Activated CD4-positive, alpha-beta memory T cell treated with anti-CD3 and anti-CD28 coated beads, Interleukin-2, amount 10 ng/mL, durations not matched to agents 7 days and 5 days (primary cell): ENCODE measurements around the gene XXYLT1. TPM values are rescaled to one million over a fixed set of nuclear protein-coding genes. Genes with fewer than 3 reads are reported as not detected.

Experiments used
- CTCF ChIA-PET: fragments of 350-600 bp; sonication (Branson Sonifier 250); formaldehyde crosslinking; loops from one replicate; lab custom pipeline; 2021; ENCODE audit warnings: antibody characterized with exemption, inconsistent platforms; lab: Charles Lee
- POLR2A ChIA-PET: fragments of 350-600 bp; sonication (Branson Sonifier 250); formaldehyde crosslinking; loops from one replicate; lab custom pipeline; 2021; ENCODE audit warnings: antibody characterized with exemption; lab: Charles Lee
- DNase-seq: peaks from one replicate; pipeline ENCODE4 v3.0.0-alpha.2; 2020
- H3K27ac Mint-ChIP-seq: one replicate; pipeline ENCODE4 v1.8.0; 2021; ENCODE audit warnings: mild to moderate bottlenecking, mixed read lengths
- H3K27me3 Mint-ChIP-seq: one replicate; pipeline ENCODE4 v1.8.0; 2021; ENCODE audit warnings: mixed read lengths
- H3K36me3 Mint-ChIP-seq: one replicate; pipeline ENCODE4 v1.8.0; 2021; ENCODE audit warnings: low read depth, mixed read lengths
- H3K4me1 Mint-ChIP-seq: one replicate; pipeline ENCODE4 v1.8.0; 2021; ENCODE audit warnings: mixed read lengths
- H3K4me3 Mint-ChIP-seq: one replicate; pipeline ENCODE4 v1.8.0; 2021; ENCODE audit warnings: mild to moderate bottlenecking, mixed read lengths
- H3K9me3 Mint-ChIP-seq: one replicate; pipeline ENCODE4 v1.8.0; 2021; ENCODE audit warnings: mixed read lengths
- total RNA-seq, 2 experiments: library from RNA; stranded (reverse); gene quantifications; one replicate each; pipeline ENCODE4 v1.2.3, GENCODE V29; 2021

Gene XXYLT1
- total RNA-seq, 2 experiments from 2014 or later, result 5.0 to 5.6 TPM

DNA sequence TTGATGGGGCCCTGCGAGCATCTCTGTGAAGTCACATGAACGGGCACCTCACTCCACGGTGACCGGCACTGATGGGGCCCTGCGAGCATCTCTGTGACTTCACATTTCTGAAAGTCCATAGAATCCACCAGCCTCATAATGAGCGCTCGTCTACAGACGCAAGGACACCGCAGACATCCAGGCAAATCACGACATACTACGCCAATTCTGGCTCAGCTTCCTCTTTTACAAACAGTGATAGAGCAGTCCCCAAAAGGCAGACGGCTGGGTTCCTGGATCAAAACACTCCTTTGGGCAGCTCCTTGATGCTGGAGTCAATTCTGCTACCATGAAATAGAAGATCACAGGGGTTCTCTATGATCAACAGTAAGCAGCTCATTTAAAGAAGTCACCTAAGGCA, 125.4 kb downstream of the XXYLT1 start:
- H3K4me3 Mint-ChIP-seq, result no peak overlapping the region
- H3K4me1 Mint-ChIP-seq, result peaks cover 20% of the 10 kb centered on the region
- H3K27me3 Mint-ChIP-seq, result no peaks in the 10 kb centered on the region
- H3K27ac Mint-ChIP-seq, result no peak overlapping the region
- ChIA-PET POLR2A (no interaction called here), CTCF (no interaction called here)
- H3K9me3 Mint-ChIP-seq, result peaks cover 18% of the 10 kb centered on the region
- DNase-seq, result no peak
- H3K36me3 Mint-ChIP-seq, result peaks cover 11% of the 10 kb centered on the region

DNA sequence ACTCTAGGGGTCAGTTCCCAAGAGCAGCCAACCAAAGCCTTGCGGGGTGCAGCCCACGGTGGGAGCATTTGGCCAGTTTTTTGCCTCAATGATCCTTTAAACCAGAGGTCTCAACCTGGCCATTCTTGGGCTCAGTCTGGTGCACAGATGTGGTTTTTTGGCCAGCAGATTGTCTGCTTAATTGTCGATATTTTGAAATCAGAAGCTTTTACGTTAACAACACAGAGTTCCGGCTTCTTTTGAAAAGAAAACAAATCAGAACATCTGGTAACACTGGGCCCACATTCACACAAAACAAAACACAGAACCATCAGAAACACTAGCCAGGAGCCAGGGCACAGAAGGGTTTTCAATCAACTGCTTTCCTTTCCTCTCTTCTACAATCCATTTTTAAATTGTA, 127.7 kb downstream of the XXYLT1 start:
- Mint-ChIP-seq H3K27ac (no peak overlapping the region), H3K9me3 (peaks cover 24% of the 10 kb centered on the region), H3K4me1 (peaks cover 7% of the 10 kb centered on the region), H3K27me3 (no peaks in the 10 kb centered on the region), H3K36me3 (peaks cover 16% of the 10 kb centered on the region), H3K4me3 (no peak overlapping the region)
- ChIA-PET POLR2A (no interaction called here), CTCF (no interaction called here)
- DNase-seq, result no peak

DNA sequence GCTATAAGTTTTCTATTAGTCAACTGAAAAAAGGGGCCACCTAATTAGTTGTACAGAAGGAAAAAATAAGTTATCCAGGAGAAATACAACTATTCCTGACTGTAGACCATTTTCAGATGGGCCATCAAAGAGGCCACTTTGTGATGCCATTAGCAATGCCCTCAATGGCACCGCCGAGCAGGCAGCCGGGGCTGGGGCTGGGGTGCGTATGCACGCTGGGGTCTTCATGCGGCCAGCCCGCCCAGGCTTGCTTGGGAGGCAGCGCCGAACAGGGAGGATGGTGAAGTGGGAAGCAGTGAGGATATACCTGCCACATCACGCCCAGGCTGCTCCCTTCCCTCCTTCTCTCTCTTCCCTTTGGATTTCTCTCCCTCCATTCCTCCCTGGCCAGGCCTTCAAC, 128.4 kb downstream of the XXYLT1 start:
- H3K36me3 Mint-ChIP-seq, result peaks cover 16% of the 10 kb centered on the region
- peaks cover 24% of the 10 kb centered on the region for H3K9me3 Mint-ChIP-seq
- H3K27me3 Mint-ChIP-seq, result no peaks in the 10 kb centered on the region
- no peak overlapping the region for H3K27ac Mint-ChIP-seq
- CTCF ChIA-PET, result no interaction called here
- POLR2A ChIA-PET, result no interaction called here
- no peak overlapping the region for H3K4me3 Mint-ChIP-seq
- no peak for DNase-seq
- H3K4me1 Mint-ChIP-seq, result peaks cover 1% of the 10 kb centered on the region

DNA sequence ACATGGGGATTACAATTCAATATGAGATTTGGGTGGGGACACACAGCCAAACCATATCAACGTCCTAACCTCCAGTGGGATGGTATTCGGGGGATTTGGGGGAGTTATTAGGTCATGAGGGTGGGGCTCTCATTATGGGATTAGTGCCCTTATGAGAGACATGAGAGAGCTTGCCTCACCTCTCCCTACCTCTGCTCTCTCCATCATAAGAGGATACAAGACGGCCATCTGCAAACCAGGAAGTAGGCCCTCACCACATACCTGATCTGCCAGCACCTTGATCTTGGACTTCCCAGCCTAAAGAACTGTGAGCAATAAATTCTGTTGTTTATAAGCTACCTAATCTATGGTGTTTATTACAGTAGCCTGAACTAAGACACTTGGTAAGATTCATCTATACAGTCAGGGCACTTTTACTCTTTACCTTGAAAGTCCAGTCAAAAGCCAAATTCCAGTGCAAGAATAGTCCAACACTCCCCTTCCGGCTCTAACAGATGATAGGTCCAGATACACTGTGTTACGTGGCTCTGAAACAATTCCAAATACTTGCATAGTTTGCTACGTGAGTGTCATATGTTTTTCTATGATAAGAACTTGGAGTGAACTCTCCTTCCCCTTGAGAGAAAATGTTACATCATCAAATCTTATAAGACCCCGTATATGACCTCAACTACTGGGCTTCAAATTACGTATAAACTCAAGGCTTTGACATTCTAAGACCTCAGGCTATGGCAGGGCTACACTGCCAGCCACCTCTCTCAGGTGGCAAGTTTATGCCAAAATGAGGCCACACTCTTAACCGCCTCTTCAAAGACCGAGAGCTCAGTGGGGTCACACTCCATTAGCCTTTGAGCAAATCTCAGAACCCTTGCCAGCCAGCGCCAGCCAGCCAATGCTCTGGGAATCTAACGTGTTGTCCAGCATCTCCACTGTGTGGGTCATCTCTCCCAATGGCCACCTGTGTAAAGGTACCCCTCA, 129.9 kb downstream of the XXYLT1 start:
- ChIA-PET POLR2A (no interaction called here), CTCF (no interaction called here)
- H3K27me3 Mint-ChIP-seq, result no peaks in the 10 kb centered on the region
- no peak overlapping the region for H3K4me3 Mint-ChIP-seq
- no peak for DNase-seq
- no peaks in the 10 kb centered on the region for H3K4me1 Mint-ChIP-seq
- peaks cover 24% of the 10 kb centered on the region for H3K9me3 Mint-ChIP-seq
- no peak overlapping the region for H3K27ac Mint-ChIP-seq
- H3K36me3 Mint-ChIP-seq, result peaks cover 16% of the 10 kb centered on the region

DNA sequence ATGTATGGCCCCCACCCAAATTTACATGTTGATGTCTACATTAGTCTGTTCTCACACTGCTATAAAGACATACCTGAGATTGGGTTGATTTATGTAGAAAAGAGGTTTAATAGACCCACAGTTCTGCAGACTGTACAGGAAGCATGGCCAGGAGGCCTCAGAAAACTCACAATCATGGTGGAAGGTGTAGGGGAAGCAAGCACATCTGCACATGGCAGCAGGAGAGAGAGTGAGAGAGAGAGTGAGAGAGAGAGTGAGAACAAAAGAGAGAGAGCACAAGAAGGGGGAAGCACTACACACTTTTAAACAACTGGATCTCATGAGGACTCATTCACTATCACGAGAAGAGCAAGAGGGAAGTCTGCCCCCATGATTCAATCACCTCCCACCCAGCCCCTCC, 130.5 kb downstream of the XXYLT1 start:
- Mint-ChIP-seq H3K9me3 (peaks cover 24% of the 10 kb centered on the region), H3K36me3 (peaks cover 16% of the 10 kb centered on the region), H3K4me1 (no peaks in the 10 kb centered on the region), H3K4me3 (no peak overlapping the region), H3K27me3 (no peaks in the 10 kb centered on the region), H3K27ac (no peak overlapping the region)
- POLR2A ChIA-PET, result no interaction called here
- CTCF ChIA-PET, result interaction anchor here (0.6 kb wide), 1 partner anchor 390 kb away, joined by 4 read pairs; no protein-coding TSS in a partner anchor
- no peak for DNase-seq

DNA sequence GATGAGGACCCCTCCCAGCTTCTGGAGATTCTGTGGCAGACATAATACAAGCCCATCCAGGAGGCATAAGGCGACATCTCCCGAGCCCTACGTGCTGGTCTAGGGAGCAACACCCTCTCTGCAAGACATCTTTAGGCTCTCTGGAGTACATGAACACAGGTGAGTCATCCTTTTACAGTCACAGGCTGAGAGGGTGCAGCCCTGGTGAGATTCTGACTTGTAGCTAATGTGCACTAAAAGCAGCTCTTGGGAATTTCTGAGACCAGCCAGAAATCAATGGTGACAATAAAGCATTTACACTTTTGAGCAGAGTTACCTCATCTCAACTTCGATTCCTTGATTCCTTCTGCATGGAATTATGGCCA, 131.1 kb downstream of the XXYLT1 start:
- POLR2A ChIA-PET, result no interaction called here
- Mint-ChIP-seq H3K4me3 (no peak overlapping the region), H3K9me3 (peaks cover 24% of the 10 kb centered on the region), H3K27me3 (no peaks in the 10 kb centered on the region), H3K36me3 (peaks cover 16% of the 10 kb centered on the region), H3K4me1 (no peaks in the 10 kb centered on the region), H3K27ac (no peak overlapping the region)
- DNase-seq, result no peak
- CTCF ChIA-PET, result interaction anchor here (0.6 kb wide), 1 partner anchor 389 kb away, joined by 4 read pairs; no protein-coding TSS in a partner anchor

DNA sequence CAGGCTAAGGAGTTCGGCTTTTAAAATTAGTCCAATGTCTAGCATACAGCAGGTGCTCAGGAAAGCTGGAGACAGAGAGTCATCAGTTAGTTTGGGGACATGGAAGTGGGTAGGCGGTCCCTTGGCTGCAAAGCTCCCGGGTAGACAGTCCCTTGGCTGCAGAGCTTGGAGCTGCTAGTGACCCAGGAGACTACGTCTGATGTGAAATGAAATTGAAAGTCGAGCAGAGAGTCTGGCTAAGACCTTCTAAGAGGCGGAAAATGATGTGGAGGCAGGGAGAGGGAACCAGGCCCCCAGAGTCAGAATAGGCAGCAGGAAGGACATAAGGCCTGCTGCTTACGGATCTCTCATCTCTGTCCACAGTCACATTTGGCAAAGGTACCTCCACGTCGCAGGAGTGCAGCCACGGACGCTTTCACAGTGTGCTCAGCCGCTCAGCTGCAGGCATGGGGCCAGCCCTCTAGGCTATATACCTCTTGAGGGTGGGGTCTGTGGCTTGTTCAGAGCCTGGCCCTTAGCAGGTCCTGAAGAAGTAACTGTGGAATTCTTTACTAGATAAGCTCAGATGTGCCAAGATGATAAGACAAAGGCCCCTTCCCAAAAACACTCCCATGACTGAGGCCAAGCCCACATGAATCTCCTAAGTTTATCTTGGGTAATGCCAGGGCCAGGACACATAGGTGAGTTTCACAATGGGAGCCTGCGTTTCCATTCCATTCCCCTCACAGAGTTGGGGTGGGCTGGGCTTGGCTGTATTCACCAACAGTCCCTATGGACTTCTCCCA, 131.7 kb downstream of the XXYLT1 start:
- H3K9me3 Mint-ChIP-seq, result peaks cover 24% of the 10 kb centered on the region
- no peak for DNase-seq
- no peaks in the 10 kb centered on the region for H3K27me3 Mint-ChIP-seq
- H3K27ac Mint-ChIP-seq, result no peak overlapping the region
- ChIA-PET CTCF (no interaction called here), POLR2A (no interaction called here)
- peaks cover 16% of the 10 kb centered on the region for H3K36me3 Mint-ChIP-seq
- no peaks in the 10 kb centered on the region for H3K4me1 Mint-ChIP-seq
- H3K4me3 Mint-ChIP-seq, result no peak overlapping the region

DNA sequence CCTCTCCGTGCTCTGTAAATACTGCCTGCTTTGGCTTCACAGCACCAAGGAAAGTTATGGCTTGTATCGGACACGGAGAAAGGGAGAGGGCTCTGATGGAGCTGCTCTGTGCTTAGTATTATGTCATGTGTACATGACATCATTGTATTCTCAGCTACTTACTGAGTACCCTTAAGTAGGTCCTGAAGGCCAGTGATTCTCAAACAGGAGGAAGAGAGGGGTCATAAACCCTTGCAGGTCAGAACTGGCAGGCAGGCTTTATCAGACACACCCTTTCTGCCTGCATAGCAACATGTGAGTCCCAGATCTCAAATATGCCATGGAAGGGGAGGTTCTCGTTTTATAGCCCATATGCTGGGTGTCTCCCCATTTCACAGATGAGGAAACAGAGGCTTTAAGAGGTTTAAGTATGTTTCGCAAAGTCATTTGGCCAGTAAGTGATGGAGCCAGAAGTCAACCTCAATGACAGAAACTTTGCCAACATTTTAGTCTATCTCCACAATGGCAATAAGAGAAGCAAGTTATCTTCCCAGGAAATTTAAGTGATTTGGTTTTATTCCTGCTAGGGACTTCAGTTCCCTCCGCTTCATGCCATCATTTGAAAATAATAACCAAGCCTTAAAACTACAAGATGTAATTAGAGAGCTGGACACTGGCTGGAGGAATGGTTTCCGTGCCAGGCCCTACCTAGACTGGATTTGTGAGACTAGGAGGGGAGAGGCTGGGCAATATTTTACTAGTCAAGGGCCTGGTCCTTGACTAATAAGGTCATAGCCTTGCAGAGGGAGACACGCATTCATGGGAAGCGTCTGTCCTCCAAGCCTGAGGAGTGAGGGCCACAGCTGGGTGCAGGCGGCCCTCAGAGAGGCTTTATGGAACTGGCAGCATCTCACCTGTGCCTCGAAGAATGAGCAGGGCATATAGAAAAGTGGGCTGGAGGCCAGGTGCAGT, 133.0 kb downstream of the XXYLT1 start:
- Mint-ChIP-seq H3K36me3 (peaks cover 15% of the 10 kb centered on the region), H3K4me3 (no peak overlapping the region), H3K4me1 (peaks cover 8% of the 10 kb centered on the region), H3K27me3 (no peaks in the 10 kb centered on the region), H3K9me3 (peaks cover 24% of the 10 kb centered on the region), H3K27ac (no peak overlapping the region)
- ChIA-PET POLR2A (no interaction called here), CTCF (no interaction called here)
- DNase-seq, result no peak

DNA sequence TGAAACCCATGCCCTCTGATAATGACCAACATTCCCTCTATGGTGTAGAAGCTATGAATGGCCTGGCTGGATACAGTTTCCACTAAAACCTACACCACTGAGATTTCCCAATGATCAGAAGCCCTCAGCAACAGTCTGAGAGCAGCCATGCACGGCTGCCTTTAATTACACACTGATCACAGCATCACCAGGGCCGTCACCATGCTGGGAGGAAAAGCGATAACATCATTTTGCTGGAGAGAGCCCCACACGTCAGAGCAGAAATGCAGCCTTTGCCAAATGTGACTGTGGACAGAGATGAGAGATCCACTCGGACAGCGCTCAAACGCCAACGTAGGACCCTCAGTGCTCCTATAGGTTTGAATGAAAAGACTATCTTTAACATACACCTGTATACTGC, 135.0 kb downstream of the XXYLT1 start:
- H3K9me3 Mint-ChIP-seq, result peaks cover 10% of the 10 kb centered on the region
- H3K27me3 Mint-ChIP-seq, result no peaks in the 10 kb centered on the region
- no peak overlapping the region for H3K4me3 Mint-ChIP-seq
- peaks cover 17% of the 10 kb centered on the region for H3K4me1 Mint-ChIP-seq
- ChIA-PET POLR2A (no interaction called here), CTCF (no interaction called here)
- H3K36me3 Mint-ChIP-seq, result peaks cover 7% of the 10 kb centered on the region
- H3K27ac Mint-ChIP-seq, result no peak overlapping the region
- no peak for DNase-seq

DNA sequence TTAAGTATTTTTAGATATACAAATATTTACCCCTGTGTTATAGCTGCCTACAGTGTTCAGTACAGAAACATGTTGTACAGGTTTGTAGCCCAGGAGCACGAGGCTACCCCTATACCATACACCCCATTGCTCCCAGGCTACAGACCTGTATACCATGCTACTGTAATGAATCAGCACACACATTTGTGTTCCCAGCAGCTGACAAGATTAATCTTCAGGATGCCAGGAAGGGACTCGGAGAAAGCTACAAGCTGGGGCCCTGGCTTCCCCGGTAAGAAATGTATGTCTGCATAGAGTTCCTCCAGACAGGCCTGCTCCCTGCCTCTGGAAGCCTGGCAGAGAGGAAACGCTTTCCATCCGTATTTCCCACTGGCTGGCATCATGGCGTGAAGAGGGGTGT, 136.5 kb downstream of the XXYLT1 start:
- Mint-ChIP-seq H3K4me3 (no peak overlapping the region), H3K36me3 (no peaks in the 10 kb centered on the region), H3K27me3 (no peaks in the 10 kb centered on the region), H3K9me3 (no peaks in the 10 kb centered on the region), H3K27ac (no peak overlapping the region), H3K4me1 (peaks cover 28% of the 10 kb centered on the region)
- CTCF ChIA-PET, result interaction anchor here (0.8 to 1.3 kb wide), 2 partner anchors 389 to 445 kb away, joined by 3 read pairs; no protein-coding TSS in a partner anchor
- POLR2A ChIA-PET, result interaction anchor here (0.9 to 1.2 kb wide), 2 partner anchors 12 to 14 kb away, joined by 3 to 4 read pairs; no protein-coding TSS in a partner anchor
- no peak for DNase-seq

DNA sequence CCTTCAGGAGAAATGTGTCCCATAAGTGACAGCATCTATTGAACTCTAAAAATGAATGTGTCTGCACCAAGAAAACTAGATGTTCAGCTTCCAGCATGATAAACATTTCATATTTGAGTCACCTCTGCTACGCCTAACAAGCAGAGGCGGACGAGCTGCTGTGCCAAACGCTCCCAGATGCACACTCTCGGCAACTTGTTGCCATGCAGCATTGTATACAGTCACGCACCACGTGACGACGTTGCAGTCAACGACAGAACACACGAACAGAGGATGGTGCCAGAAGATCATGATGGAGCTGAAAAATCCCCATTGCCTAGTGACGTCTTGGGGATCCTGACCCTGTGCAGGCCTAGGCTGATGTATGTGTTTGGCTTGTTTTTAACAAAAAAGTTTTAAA, 137.5 kb downstream of the XXYLT1 start:
- H3K36me3 Mint-ChIP-seq, result no peaks in the 10 kb centered on the region
- no peaks in the 10 kb centered on the region for H3K9me3 Mint-ChIP-seq

DNA sequence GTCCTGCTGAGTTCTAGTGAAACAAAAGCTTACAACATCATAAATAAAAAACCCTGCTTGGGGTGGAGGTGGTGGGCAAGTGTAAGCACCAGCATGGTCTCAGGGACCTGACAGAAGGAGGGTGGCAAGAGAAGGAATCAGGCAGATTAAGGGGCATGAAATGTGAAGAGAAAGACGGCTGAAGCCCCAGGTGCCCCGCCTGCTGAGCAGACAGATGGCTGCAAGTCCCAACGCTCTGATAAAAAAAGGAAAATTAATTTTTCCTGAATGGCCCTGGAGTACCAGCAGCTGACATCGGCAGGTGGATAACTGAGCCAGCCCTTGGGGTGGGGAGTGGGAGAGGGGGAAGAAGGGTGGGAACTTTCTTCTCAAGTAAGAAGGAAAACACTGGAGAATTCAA, 137.9 kb downstream of the XXYLT1 start:
- H3K4me1 Mint-ChIP-seq, result peaks cover 42% of the 10 kb centered on the region

More for the DNA sequence above, 137.5 kb downstream of the XXYLT1 start:
- ChIA-PET POLR2A (interaction anchor here (0.8 to 1.2 kb wide), 3 partner anchors 13 to 462 kb away, joined by 3 to 4 read pairs (median 3); partner anchors contain the start of gene LSG1), CTCF (interaction anchor here (0.8 to 1.3 kb wide), 2 partner anchors 390 to 444 kb away, joined by 3 read pairs; no protein-coding TSS in a partner anchor)
- peaks cover 37% of the 10 kb centered on the region for H3K4me1 Mint-ChIP-seq
- DNase-seq, result peak; percentile 70
- no peaks in the 10 kb centered on the region for H3K27me3 Mint-ChIP-seq
- peak overlapping the region; percentile 13 for H3K27ac Mint-ChIP-seq
- H3K4me3 Mint-ChIP-seq, result no peak overlapping the region

More for the DNA sequence above, 137.9 kb downstream of the XXYLT1 start:
- H3K4me3 Mint-ChIP-seq, result no peak overlapping the region
- no peaks in the 10 kb centered on the region for H3K27me3 Mint-ChIP-seq
- H3K9me3 Mint-ChIP-seq, result no peaks in the 10 kb centered on the region
- ChIA-PET POLR2A (interaction anchor here (1.2 kb wide), 1 partner anchor 13 kb away, joined by 3 read pairs; no protein-coding TSS in a partner anchor), CTCF (interaction anchor here (1.3 kb wide), 1 partner anchor 443 kb away, joined by 3 read pairs; no protein-coding TSS in a partner anchor)
- peak overlapping the region; percentile 13 for H3K27ac Mint-ChIP-seq
- no peaks in the 10 kb centered on the region for H3K36me3 Mint-ChIP-seq
- no peak for DNase-seq
